ENCODE measurements around the gene TP53TG3F.
A peak's percentile ranks its signal among the peaks of the same experiment; 100 is the strongest.
"Not testable (repeated sequence)": the region's sequence is repeated elsewhere in the genome, so short reads cannot be mapped to it uniquely, and the experiment has no call there.

TP53TG3F gene

GRCh38 chr16:33459312-33459711, at the start of gene TP53TG3F:
TP53TG3F (plus strand) TSS chr16:33459612; CDS start chr16:33459680, 68 bp downstream.
- DNase-seq = not testable (repeated sequence)

GRCh38 chr16:33491611-33492010, 32.2 kb downstream of the TP53TG3F start:
- not testable (repeated sequence) for DNase-seq

- DNase-seq = not testable (repeated sequence)
Observed at GRCh38 chr16:33507231-33507630, 47.8 kb downstream of the TP53TG3F start.

- not testable (repeated sequence) for DNase-seq
Observed at GRCh38 chr16:33509070-33509469, 49.7 kb downstream of the TP53TG3F start.

- DNase-seq = peak; percentile 0
Observed at GRCh38 chr16:33509906-33510305, 50.5 kb downstream of the TP53TG3F start.

Data from femur (tissue), 1 donor.